K562 (cell line): ENCODE results near the gene RABL6. TPM values are rescaled to one million over a fixed set of nuclear protein-coding genes. Genes with fewer than 3 reads are reported as not detected.

ENCODE experiments used
- ATAC-seq: fragments of 200-7000 bp; cut with Tn5 transposase; 3 replicates; pipeline ENCODE4 v1.9.1; 2020; ENCODE audit warnings: moderate library complexity
- BruUV-seq: library from RNA; stranded (reverse); fragments of 400-500 nt; replicated peaks from 2 replicates; lab custom pipeline; 2021; lab: Mats Ljungman, UMichigan
- CTCF ChIA-PET: fragments of 300-600 bp; formaldehyde crosslinking; extraction: SDS; loops from one replicate; lab custom pipeline; 2021; ENCODE audit warnings: low intra/inter-chr PET ratio; lab: Yijun Ruan, JAX
- POLR2A ChIA-PET: fragments of 300-600, 350-650 bp; sonication (Branson Sonifier 250); formaldehyde crosslinking; extraction: SDS; loops from one replicate; lab custom pipeline; 2021; ENCODE audit warnings: antibody characterized with exemption, inconsistent platforms; lab: Yijun Ruan, JAX
- DNase-seq, 4 experiments: peaks; one replicate each; pipeline versions ENCODE4 v3.0.0 to v3.0.0-alpha.2; 2011 to 2018; ENCODE audit warnings: low spot score in 3 of 4, mixed read lengths in 3 of 4; ENCODE audit errors: extremely low read depth in 1 of 4
- FAIRE-seq: peaks from 2 replicates; lab custom pipeline; 2011; peaks lifted over from hg19 to GRCh38; lab: Jason Lieb, UNC
- H2AFZ ChIP-seq: 2 replicates; pipeline ENCODE4 v1.6.0; 2011; ENCODE audit warnings: low read depth, low read length, control low read depth, inconsistent platforms
- H3K27ac ChIP-seq: fragments of 200-600 bp; 3 replicates; pipeline ENCODE4 v1.8.0; 2011; ENCODE audit warnings: low read depth, mild to moderate bottlenecking, control low read depth, inconsistent platforms, low read length, moderate library complexity, mixed read lengths; ENCODE audit errors: extremely low read depth
- H3K27me3 ChIP-seq, 2 experiments: fragments of 300-600 bp in 1 of 2; 2 replicates in 1 of 2; 3 replicates in 1 of 2; pipeline versions ENCODE4 v1.6.0 to v1.8.0; 2011; ENCODE audit warnings: inconsistent platforms in 2 of 2, low read length in 2 of 2, mild to moderate bottlenecking in 1 of 2, mixed read lengths in 1 of 2, moderate library complexity in 1 of 2; ENCODE audit not compliant: control insufficient read depth in 2 of 2, insufficient read depth in 2 of 2
- H3K36me3 ChIP-seq: fragments of 300-600 bp; 3 replicates; pipeline ENCODE4 v1.8.0; 2011; ENCODE audit warnings: mild to moderate bottlenecking, low read length, inconsistent platforms; ENCODE audit not compliant: control insufficient read depth, insufficient read depth
- H3K4me1 ChIP-seq, 2 experiments: fragments of 200-600 bp in 1 of 2; replicated peaks in 1 of 2; 2 replicates in 1 of 2; 3 replicates in 1 of 2; pipeline versions ENCODE4 v1.5.1 to v1.8.0; 2011; ENCODE audit warnings: inconsistent platforms in 2 of 2, low read length in 2 of 2, mild to moderate bottlenecking in 1 of 2, mixed read lengths in 1 of 2, moderate library complexity in 1 of 2; ENCODE audit not compliant: control insufficient read depth in 2 of 2, insufficient read depth in 2 of 2
- H3K4me2 ChIP-seq: 2 replicates; pipeline ENCODE4 v1.6.1; 2011; ENCODE audit warnings: low read length, control low read depth, inconsistent platforms, mixed read lengths; ENCODE audit not compliant: insufficient read depth
- H3K4me3 ChIP-seq: fragments of 200-600 bp; sonication (generic), shearing (Covaris generic); 2 replicates; pipeline ENCODE4 v1.5.1; 2016; ENCODE audit warnings: control low read depth, inconsistent platforms
- H3K79me2 ChIP-seq: fragments of 200-600 bp; 3 replicates; pipeline ENCODE4 v1.8.0; 2011; ENCODE audit warnings: low read length, inconsistent platforms; ENCODE audit not compliant: control insufficient read depth, insufficient read depth
- H3K9ac ChIP-seq, 2 experiments: 2 replicates each; pipeline versions ENCODE4 v1.6.0 to v1.6.1; 2011; ENCODE audit warnings: low read depth in 2 of 2, low read length in 2 of 2, control low read depth in 1 of 2, inconsistent platforms in 1 of 2, mild to moderate bottlenecking in 1 of 2, mixed read lengths in 1 of 2; ENCODE audit not compliant: insufficient read depth in 1 of 2
- H3K9me1 ChIP-seq: one replicate; pipeline ENCODE4 v1.6.0; 2011; ENCODE audit warnings: inconsistent platforms, mild to moderate bottlenecking, low read length, moderate library complexity; ENCODE audit not compliant: control insufficient read depth, insufficient read depth
- H3K9me3 ChIP-seq: replicated peaks from 2 replicates; pipeline ENCODE4 v1.5.1; 2011; ENCODE audit warnings: low read depth, low read length, inconsistent platforms; ENCODE audit not compliant: control insufficient read depth, insufficient read depth
- H4K20me1 ChIP-seq: replicated peaks from 2 replicates; pipeline ENCODE4 v1.6.1; 2011; ENCODE audit warnings: low read length, inconsistent platforms, mixed read lengths; ENCODE audit not compliant: control insufficient read depth, insufficient read depth
- CHD4 ChIP-seq: fragments of 200-600 bp; sonication (generic); IDR thresholded peaks from 3 replicates; pipeline ENCODE4 v1.6.1; 2012; ENCODE audit warnings: low read depth, mild to moderate bottlenecking, mixed read lengths, low read length, inconsistent platforms; ENCODE audit not compliant: insufficient read depth, insufficient replicate concordance, poor library complexity, severe bottlenecking
- CSDE1 ChIP-seq, 2 experiments: fragments of 450-650 bp; IDR thresholded peaks; 2 replicates each; pipeline ENCODE4 v1.6.1; 2016; ENCODE audit warnings: mild to moderate bottlenecking in 1 of 2
- FOSL1 ChIP-seq: fragments of 200-800 bp; sonication (Bioruptor generic); conservative IDR thresholded peaks from 2 replicates; pipeline ENCODE4 v1.6.1; 2016; ENCODE audit warnings: missing genetic modification characterization, missing compliant biosample characterization
- HDAC8 ChIP-seq: fragments of 450-650 bp; IDR thresholded peaks from 2 replicates; pipeline ENCODE4 v1.6.1; 2016; ENCODE audit warnings: mild to moderate bottlenecking, missing genetic modification characterization, moderate library complexity, missing compliant biosample characterization
- IRF2 ChIP-seq: sonication (generic); formaldehyde crosslinking; IDR thresholded peaks from 2 replicates; pipeline ENCODE4 v1.8.1; 2022; ENCODE audit warnings: mild to moderate bottlenecking, missing genetic modification reagents
- KAT8 ChIP-seq: fragments of 450-650 bp; IDR thresholded peaks from 2 replicates; pipeline ENCODE4 v1.6.1; 2016; ENCODE audit warnings: low read depth, mild to moderate bottlenecking
- NONO ChIP-seq, 2 experiments: fragments of 200-400 bp in 1 of 2; fragments of 450-650 bp in 1 of 2; formaldehyde crosslinking in 1 of 2; IDR thresholded peaks; 2 replicates each; pipeline ENCODE4 v1.6.1; 2017; ENCODE audit warnings: low read depth in 2 of 2, mild to moderate bottlenecking in 2 of 2, moderate library complexity in 2 of 2, low read length in 1 of 2
- POLR2AphosphoS2 ChIP-seq: IDR thresholded peaks from 2 replicates; pipeline ENCODE4 v1.6.1; 2012; ENCODE audit warnings: low read length, improper control_type of control experiment
- SETDB1 ChIP-seq: IDR thresholded peaks from one replicate; pipeline ENCODE4 v1.6.1; 2012; ENCODE audit warnings: low read length, control low read depth, inconsistent platforms
- SMC3 ChIP-seq: conservative IDR thresholded peaks from 2 replicates; pipeline ENCODE4 v1.6.1; 2011; ENCODE audit warnings: low read depth, low read length, improper control_type of control experiment; ENCODE audit not compliant: insufficient read depth
- SRSF7 ChIP-seq: fragments of 200-400 bp; formaldehyde crosslinking; optimal IDR thresholded peaks from 2 replicates; pipeline ENCODE3; 2017; ENCODE audit warnings: mild to moderate bottlenecking, low read depth, low read length
- STAT5A ChIP-seq: IDR thresholded peaks from 2 replicates; pipeline ENCODE4 v1.6.1; 2012; ENCODE audit warnings: low read length, inconsistent platforms, borderline replicate concordance
- TCF7 ChIP-seq: sonication (generic); IDR thresholded peaks from 2 replicates; pipeline ENCODE4 v1.6.1; 2016; ENCODE audit warnings: antibody characterized with exemption, borderline replicate concordance
- YBX1 ChIP-seq: fragments of 450-650 bp; IDR thresholded peaks from 2 replicates; pipeline ENCODE4 v1.7.1; 2016; ENCODE audit warnings: mild to moderate bottlenecking
- ZBTB9 ChIP-seq: fragments of 450-650 bp; formaldehyde crosslinking; IDR thresholded peaks from 2 replicates; pipeline ENCODE4 v1.4.0; 2020; ENCODE audit warnings: mild to moderate bottlenecking, moderate library complexity
- ZFP30 ChIP-seq: fragments of 250-450 bp; sonication (Bioruptor Pico); IDR thresholded peaks from 2 replicates; pipeline ENCODE4 v1.8.0; 2022; ENCODE audit warnings: moderate library complexity, mild to moderate bottlenecking, inconsistent platforms, borderline replicate concordance
- ZFP36 ChIP-seq: fragments of 150-350 bp; IDR thresholded peaks from 2 replicates; pipeline ENCODE4 v1.6.1; 2018; ENCODE audit warnings: low read length, low read depth; ENCODE audit not compliant: partially characterized antibody
- ZNF316 ChIP-seq: fragments of 450-650 bp; IDR thresholded peaks from 2 replicates; pipeline ENCODE4 v1.6.1; 2016
- ZNF740 ChIP-seq, 3 experiments: fragments of 200-800 bp in 1 of 3; sonication (Bioruptor generic) in 1 of 3; sonication (generic) in 1 of 3; formaldehyde crosslinking in 1 of 3; IDR thresholded peaks; 2 replicates each; pipeline versions ENCODE4 v1.6.1 to v1.8.0; 2016 to 2022; ENCODE audit warnings: mild to moderate bottlenecking in 2 of 3, missing compliant biosample characterization in 2 of 3, missing genetic modification characterization in 2 of 3, missing genetic modification reagents in 1 of 3
- WGBS: fragments of 100-300 bp; shearing (Covaris generic); methylation state at CpG from one replicate; pipeline ENCODE4 v1.1.6; 2016; ENCODE audit warnings: low coverage, mixed read lengths; ENCODE audit not compliant: insufficient coverage; ENCODE audit errors: missing lambda C conversion rate; 5-methylcytosine and 5-hydroxymethylcytosine counted together
- in situ Hi-C: fragments of 300-500 bp; cut with MboI; formaldehyde crosslinking; loops from 4 replicates; pipeline ENCODE4 v1.15.0; 2018; ENCODE audit warnings: inconsistent platforms, mixed read lengths
- intact Hi-C: fragments of 100-400 bp; cut with micrococcal nuclease; formaldehyde crosslinking; loops from 2 replicates; pipeline ENCODE4 v1.14.2; 2022
- polyA plus RNA-seq, 8 experiments: library from polyadenylated mRNA; depleted of rRNA in 4 of 8; stranded (reverse) in 5 of 8; unstranded in 3 of 8; fragments of >200 nt; fragmentation: Nextera tagmentation in 2 of 8; fragmentation: Illumina TruSeq in 1 of 8; extraction: Ambion mirVana in 2 of 8; extraction: Trizol in 1 of 8; gene quantifications; 2 replicates each; pipeline versions ENCODE4 v1.2.1 to v1.2.3, GENCODE V29; 2011 to 2014; ENCODE audit warnings: inconsistent platforms in 1 of 8, missing spikeins in 1 of 8
- total RNA-seq, 7 experiments: library from RNA; depleted of rRNA in 6 of 7; stranded (reverse); fragments of >200 nt in 6 of 7; fragmentation: Illumina TruSeq in 2 of 7; extraction: Trizol in 2 of 7; gene quantifications; 2 replicates each; pipeline versions ENCODE4 v1.2.1 to v1.2.3, GENCODE V29; 2011 to 2021; ENCODE audit warnings: low replicate concordance in 1 of 7

The RABL6 gene
- total and polyA plus RNA-seq, 9 of the 15 experiments (the other 6 are each of a cell fraction or from before 2014, with no cell fraction given): 5.6 to 181 (median 84.5) TPM

- TF ChIP-seq IRF2: no peak
- no peak for TF ChIP-seq ZNF316
- TF ChIP-seq POLR2AphosphoS2: no peak
- no peak for TF ChIP-seq SRSF7
- no peak for TF ChIP-seq SMC3
Measured at GRCh38 chr9:136828474-136829140, 20.9 kb downstream of the RABL6 start (continued).

GRCh38 chr9:136829412-136829811, 21.7 kb downstream of the RABL6 start:
- Histone ChIP-seq H3K27ac (no peak overlapping the region), H3K9me3 (no peaks in the 10 kb centered on the region), H3K9ac (no peak overlapping the region; a peak in 1 of 4 replicates), H3K27me3 (no peaks in the 10 kb centered on the region), H3K4me3 (no peak overlapping the region), H3K4me1 (peaks cover 0 to 51% of the 10 kb centered on the region in 2 experiments; a peak in 2 of 5 replicates), H2AFZ (no peak overlapping the region), H4K20me1 (no peaks in the 10 kb centered on the region; the same call in 1 of the 2 replicates), H3K4me2 (no peak overlapping the region), H3K9me1 (peaks cover 3% of the 10 kb centered on the region), H3K79me2 (no peaks in the 10 kb centered on the region), H3K36me3 (peaks cover 92% of the 10 kb centered on the region)
- intact Hi-C loops: no loop called here
- DNase-seq: no peak
- in situ Hi-C loops: no loop called here
- 96% methylated on average over 12 of the region's 14 CpGs for WGBS
- POLR2A ChIA-PET: interaction anchor here (0.8 to 1.2 kb wide), 2 partner anchors 11 to 13 kb away, joined by 3 read pairs; partner anchors contain the start of gene AJM1
- no peak for ATAC-seq
- BruUV-seq: no TSS peak
- FAIRE-seq: no peak
- TF ChIP-seq STAT5A: no peak
- no peak for TF ChIP-seq FOSL1 (tag)
- TF ChIP-seq TCF7: no peak
- TF ChIP-seq CSDE1 (IDR thresholded peaks at IDR 0.05): no peak
- TF ChIP-seq SETDB1: no peak
- no peak for TF ChIP-seq ZBTB9 (CRISPR knock-in tag)
- no peak for TF ChIP-seq CHD4
- no peak for TF ChIP-seq NONO (IDR thresholded peaks at IDR 0.05; ENCODE audit: low read depth in 2 of 2, low read length in 1 of 2)
- no peak for TF ChIP-seq ZFP30 (CRISPR knock-in tag)
- no peak for TF ChIP-seq ZNF740 (CRISPR knock-in tag; IDR thresholded peaks at IDR 0.05)
- TF ChIP-seq ZNF740 (tag; IDR thresholded peaks at IDR 0.05): no peak
- TF ChIP-seq HDAC8 (tag): no peak
- no peak for TF ChIP-seq ZFP36
- TF ChIP-seq YBX1: no peak
- TF ChIP-seq KAT8: no peak
- CTCF ChIA-PET: no interaction called here
